Endothelial cell (in vitro differentiated cells): Measurements from ENCODE around the gene URB1. TPM values are rescaled to one million over a fixed set of nuclear protein-coding genes. Genes with fewer than 3 reads are reported as not detected.

Experiments
- DNase-seq: peaks from one replicate; pipeline ENCODE4 v3.0.0; 2021; ENCODE audit warnings: low spot score
- H3K27ac Mint-ChIP-seq: one replicate; pipeline ENCODE4 v1.8.0; 2021; ENCODE audit warnings: mixed read lengths, inconsistent platforms; ENCODE audit not compliant: unreplicated experiment
- H3K27me3 Mint-ChIP-seq: one replicate; pipeline ENCODE4 v1.8.0; 2021; ENCODE audit warnings: mild to moderate bottlenecking, moderate library complexity, mixed read lengths, inconsistent platforms; ENCODE audit not compliant: unreplicated experiment
- H3K36me3 Mint-ChIP-seq: one replicate; pipeline ENCODE4 v1.8.0; 2021; ENCODE audit warnings: mild to moderate bottlenecking, low read depth, mixed read lengths, inconsistent platforms; ENCODE audit not compliant: unreplicated experiment
- H3K4me1 Mint-ChIP-seq: one replicate; pipeline ENCODE4 v1.8.0; 2021; ENCODE audit warnings: mild to moderate bottlenecking, mixed read lengths, inconsistent platforms; ENCODE audit not compliant: unreplicated experiment
- H3K4me3 Mint-ChIP-seq: one replicate; pipeline ENCODE4 v1.8.0; 2021; ENCODE audit warnings: mild to moderate bottlenecking, mixed read lengths, inconsistent platforms; ENCODE audit not compliant: unreplicated experiment
- H3K9me3 Mint-ChIP-seq: one replicate; pipeline ENCODE4 v1.8.0; 2021; ENCODE audit warnings: mixed read lengths, inconsistent platforms; ENCODE audit not compliant: unreplicated experiment
- CTCF ChIP-seq: fragments of 200-600 bp; sonication (generic); IDR thresholded peaks from one replicate; pipeline ENCODE4 v1.5.0; 2021; ENCODE audit warnings: antibody characterized with exemption; ENCODE audit not compliant: unreplicated experiment
- total RNA-seq: library from RNA; stranded (reverse); fragmentation: NEBNext Ultra II Directional; extraction: Animal tissue kit (Norgen Biotek cat#: 25700); gene quantifications from one replicate; pipeline ENCODE4 v1.2.1, GENCODE V29; 2021; ENCODE audit not compliant: unreplicated experiment

Gene URB1
- total RNA-seq, 1 donor from 2014 or later: 10.6 TPM

DNA sequence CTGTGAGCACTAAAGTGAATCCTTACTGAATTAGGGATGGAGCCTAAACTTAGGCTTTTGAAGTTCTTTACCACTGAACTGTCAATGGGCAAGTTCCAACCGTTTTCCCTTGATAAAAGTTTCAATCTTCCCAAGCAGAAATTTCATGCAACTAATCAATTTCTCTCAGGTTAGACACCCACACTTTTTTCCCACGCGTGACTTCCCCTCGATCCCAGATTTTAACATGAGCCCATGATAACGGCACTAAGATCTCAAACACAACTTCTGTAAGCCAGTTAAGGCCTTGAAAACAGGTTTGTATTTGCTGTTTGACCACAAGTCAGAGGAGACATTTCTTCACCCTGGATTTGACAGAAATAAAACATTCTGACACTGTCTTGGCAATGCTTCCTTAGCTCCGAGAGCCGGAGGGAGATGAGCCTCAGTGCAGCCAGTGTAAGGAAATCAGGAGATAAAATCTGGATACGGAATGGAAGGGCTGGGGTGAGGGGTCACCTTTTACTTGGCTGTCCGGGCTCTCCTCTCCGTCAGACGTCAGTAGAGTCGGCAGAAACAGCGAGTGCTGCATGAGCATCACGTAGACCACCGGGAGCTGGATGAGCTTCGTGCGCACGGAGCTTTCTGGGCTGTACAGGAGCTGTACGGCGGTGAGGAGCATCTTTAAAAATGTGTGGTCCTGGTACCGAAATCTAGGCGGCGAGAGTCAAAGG is 54.4 kb downstream of the URB1 start:
- no peak for DNase-seq
- Mint-ChIP-seq H3K36me3 (peaks cover 49% of the 10 kb centered on the region), H3K9me3 (no peaks in the 10 kb centered on the region), H3K4me1 (peaks cover 5% of the 10 kb centered on the region), H3K27ac (peak overlapping the region; percentile 2), H3K27me3 (peaks cover 5% of the 10 kb centered on the region), H3K4me3 (peak overlapping the region; percentile 17)
- TF ChIP-seq CTCF: no peak

DNA sequence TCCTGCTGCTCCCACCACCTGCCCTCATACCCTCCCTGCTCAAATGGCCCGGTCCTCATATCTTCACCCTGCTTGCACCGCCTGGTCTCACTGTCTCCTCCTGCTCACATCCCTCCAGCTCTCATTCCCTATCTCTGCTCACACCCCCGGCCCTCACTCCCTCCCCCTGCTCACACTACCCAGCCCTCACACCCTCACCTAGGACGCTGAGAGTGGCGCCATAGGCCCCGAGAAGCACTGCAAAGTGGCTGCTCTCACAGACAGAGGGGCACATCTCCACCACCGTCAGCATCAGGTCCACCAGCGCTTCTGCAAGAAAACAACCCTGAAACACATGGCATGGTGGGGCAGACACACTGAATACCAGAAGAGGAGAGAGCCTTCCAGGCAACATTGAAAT is 55.6 kb downstream of the URB1 start:
- H3K27ac Mint-ChIP-seq: no peak overlapping the region
- H3K9me3 Mint-ChIP-seq: no peaks in the 10 kb centered on the region
- peaks cover 51% of the 10 kb centered on the region for H3K36me3 Mint-ChIP-seq

DNA sequence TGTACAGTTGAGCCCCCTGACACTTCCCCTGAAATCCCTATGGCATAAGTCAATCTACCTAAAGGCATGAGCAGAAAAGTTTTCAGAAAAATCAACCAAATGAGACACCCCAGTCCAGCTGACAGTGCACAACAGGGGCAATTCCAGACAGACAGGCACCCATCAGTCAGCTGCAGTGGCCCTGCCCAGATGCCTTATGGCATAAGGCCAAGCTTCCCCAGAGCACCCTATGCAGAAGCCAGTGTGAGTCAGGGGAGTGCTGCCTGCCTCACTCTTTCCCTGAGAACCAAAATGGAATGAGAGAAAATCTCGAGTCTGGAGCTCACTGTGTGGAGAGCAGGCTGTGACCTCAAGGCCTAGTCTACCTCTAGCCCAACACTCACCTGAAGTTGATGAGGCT is 56.1 kb downstream of the URB1 start:
- no peak overlapping the region for H3K4me3 Mint-ChIP-seq
- no peak for TF ChIP-seq CTCF
- no peak for DNase-seq
- H3K4me1 Mint-ChIP-seq: peaks cover 5% of the 10 kb centered on the region
- peaks cover 51% of the 10 kb centered on the region for H3K36me3 Mint-ChIP-seq
- H3K9me3 Mint-ChIP-seq: no peaks in the 10 kb centered on the region
- H3K27ac Mint-ChIP-seq: no peak overlapping the region
- peaks cover 5% of the 10 kb centered on the region for H3K27me3 Mint-ChIP-seq

More for the DNA sequence above, 55.6 kb downstream of the URB1 start:
- no peak for DNase-seq
- Mint-ChIP-seq H3K4me1 (peaks cover 5% of the 10 kb centered on the region), H3K4me3 (no peak overlapping the region), H3K27me3 (peaks cover 5% of the 10 kb centered on the region)
- TF ChIP-seq CTCF: no peak

- Mint-ChIP-seq H3K4me3 (no peak overlapping the region), H3K4me1 (peaks cover 10% of the 10 kb centered on the region), H3K36me3 (peaks cover 50% of the 10 kb centered on the region), H3K27me3 (peaks cover 5% of the 10 kb centered on the region), H3K9me3 (no peaks in the 10 kb centered on the region), H3K27ac (no peak overlapping the region)
- DNase-seq: no peak
- no peak for TF ChIP-seq CTCF
These were observed 56.9 kb downstream of the URB1 start for GRCh38 chr21:32335601-32336575.
